AG20443 (cell line): ENCODE data around the gene TBC1D2B.
"Not testable (repeated sequence)": the region's sequence is repeated elsewhere in the genome, so short reads cannot be mapped to it uniquely, and the experiment has no call there.

ENCODE experiments used
- DNase-seq: peaks from one replicate; pipeline ENCODE4 v3.0.0; 2012; ENCODE audit warnings: low spot score, mixed read lengths

Gene TBC1D2B

DNA sequence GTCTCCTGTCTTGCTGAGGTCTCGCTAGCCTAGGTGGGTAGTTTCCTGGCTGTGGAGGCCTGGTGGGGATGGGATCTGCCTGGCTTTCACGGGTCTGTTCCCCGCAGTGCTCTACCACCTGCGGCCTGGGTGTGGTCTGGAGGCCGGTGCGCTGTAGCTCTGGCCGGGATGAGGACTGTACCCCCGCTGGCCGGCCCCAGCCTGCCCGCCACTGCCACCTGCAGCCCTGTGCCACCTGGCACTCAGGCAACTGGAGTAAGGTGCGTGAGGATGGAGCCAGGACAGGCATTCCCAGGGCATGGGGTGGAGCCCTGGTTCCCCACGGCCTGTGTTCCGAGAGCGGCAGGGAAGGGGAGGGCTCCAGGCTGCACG lies 89.8 kb downstream of the TBC1D2B start:
- DNase-seq = not testable (repeated sequence)

DNA sequence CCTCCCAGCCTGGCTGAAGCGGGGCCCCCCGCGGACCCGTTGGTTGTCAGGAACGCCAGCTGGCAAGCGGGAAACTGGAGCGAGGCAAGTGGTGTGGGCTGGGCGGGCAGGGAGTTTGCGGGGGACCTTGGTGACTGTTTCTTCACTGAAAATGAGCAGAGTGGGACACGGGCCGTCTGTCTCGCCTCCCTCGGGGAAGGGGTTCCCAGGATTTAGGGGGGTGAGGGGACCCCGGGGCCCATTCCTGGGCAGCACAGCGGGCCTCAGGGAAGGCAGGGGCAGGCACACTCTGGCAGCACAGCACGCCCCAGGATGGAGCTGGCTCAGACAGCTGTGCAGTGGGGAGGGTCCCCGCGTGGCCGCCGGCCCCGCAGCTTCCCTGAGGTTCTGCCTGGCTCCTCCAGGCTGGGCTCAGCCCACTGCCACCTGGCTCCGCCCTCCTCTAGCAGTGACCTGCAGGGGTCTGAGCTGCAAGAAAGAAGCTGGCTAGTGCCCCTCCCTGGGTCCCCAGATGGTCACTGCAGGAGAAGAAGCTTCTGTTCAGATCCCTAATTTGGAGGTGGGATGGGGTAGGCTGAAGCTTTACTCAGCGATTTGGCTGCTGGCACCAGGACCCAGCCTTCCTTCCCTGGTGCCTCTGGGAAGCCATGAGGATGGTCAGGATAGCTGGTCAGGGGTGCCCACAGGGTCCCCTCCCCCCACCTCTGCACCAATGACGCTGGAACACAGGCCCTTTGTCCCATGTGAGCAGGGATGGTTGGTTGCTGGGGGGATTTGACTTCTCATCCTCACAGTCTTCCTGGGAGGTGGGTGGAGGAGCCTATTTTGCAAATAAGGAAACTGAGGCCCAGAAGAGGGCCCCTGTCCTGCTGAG lies 90.4 kb downstream of the TBC1D2B start:
- no peak for DNase-seq

DNA sequence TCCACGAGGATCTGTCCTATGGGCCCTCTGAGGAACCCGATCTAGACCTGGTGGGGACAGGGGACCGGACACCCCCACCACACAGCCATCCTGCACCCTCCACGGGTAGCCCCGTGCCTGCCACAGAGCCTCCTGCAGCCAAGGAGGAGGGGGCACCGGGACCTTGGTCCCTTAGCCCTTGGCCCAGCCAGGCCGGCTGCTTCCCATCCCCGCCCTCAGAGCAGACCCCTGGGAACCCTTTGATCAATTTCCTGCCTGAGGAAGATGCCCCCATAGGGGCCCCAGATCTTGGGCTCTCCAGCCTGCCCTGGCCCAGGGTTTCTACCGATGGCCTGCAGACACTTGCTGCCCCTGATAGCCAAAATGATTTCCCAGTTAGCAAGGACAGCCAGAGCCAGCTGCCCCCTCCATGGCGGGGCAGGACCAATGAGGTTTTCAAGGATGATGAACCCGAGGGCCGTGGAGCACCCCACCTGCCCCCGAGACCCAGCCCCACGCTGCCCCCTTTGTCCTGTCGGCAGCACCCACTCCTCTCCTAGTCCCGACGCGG lies 91.5 kb downstream of the TBC1D2B start:
- DNase-seq = no peak

DNA sequence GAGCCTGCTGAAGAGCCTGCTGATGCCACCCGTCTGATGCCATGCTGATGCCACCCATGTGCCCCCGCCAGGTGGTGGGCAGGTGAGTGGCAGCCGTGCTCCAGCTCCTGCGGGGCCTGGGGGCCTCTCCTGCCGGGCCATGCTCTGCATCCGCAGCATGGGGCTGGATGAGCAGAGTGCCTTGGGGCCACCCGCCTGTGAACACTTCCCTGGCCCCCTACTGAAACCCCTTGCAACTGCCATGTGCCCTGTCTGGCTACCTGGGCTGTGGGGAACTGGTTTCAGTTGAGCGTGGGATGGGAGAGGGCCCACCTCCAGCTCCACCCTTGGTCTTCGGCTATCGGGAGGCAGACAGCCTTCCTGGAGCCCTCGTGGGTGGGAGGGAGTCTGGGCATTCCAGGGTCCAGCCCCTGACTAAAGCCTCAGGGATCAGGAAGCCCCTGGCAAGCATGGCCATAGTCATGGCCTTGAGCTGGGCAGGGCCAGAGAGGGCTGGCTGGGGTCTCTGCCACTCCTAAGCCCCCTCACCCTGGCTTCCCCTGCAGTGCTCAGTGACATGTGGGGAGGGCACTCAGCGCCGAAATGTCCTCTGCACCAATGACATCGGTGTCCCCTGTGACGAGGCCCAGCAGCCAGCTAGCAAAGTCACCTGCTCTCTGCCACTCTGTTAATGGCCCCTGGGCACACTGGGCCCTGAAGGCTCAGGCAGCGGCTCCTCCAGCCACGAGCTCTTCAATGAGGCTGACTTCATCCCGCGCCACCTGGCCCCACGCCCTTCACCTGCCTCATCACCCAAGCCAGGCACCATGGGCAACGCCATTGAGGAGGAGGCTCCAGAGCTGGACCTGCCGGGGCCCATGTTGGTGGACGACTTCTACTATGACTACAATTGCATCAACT lies 92.2 kb downstream of the TBC1D2B start:
- DNase-seq = no peak

DNA sequence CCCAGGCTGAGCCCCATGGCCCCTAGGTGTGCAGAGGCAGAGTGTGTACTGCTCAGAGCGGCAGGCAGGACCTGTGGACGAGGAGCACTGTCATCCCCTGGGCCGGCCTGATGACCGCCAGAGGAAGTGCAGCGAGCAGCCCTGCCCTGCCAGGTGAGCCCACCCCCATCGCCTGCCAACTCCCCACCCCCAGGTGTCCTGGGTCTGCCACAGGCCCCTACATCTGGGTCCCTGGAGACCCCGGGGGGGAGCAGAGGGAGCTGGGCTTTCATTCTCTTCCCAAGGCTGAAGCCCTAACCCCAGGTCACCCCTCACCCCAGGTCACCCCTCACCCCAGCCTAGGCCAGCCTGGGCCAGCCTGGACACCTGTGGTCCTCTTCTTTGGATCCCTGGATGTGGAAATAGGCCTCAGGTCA lies 93.1 kb downstream of the TBC1D2B start:
- DNase-seq = no peak

DNA sequence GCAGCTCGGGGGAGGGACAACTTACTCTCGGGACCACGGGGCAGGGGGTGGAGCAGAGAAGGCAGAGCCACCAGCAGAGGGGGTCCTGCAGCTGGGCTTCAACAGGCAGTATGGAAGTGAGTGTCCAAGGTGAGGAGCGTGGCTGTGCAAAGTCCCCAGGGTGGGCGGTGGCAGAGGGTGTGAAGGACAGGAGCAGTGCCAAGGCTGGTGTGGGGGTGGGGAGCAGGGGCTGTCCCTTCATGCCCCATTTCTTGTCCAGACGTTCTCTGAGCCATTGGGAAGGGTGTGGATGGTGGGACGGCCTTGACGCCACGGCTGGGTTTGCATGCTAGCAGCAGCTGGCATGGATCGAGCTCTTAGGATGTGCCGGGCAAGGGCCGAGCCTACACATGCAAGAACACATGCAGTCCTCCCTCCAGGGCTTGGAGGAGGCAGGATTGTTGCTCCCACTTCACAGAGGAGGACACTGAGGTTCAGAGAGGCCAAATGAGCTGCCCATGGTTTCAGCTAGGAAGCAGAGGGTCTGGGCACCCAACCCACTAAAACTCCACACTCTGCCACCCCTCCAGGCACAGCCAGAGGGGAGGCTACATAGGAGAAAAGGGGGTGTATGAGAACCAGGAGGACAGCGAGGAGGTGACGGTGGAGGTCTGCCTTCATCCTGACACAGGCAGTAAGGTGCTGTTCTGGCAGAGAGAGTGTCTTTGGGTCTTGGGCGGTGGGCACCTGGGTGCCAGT lies 93.6 kb downstream of the TBC1D2B start:
- DNase-seq = no peak

DNA sequence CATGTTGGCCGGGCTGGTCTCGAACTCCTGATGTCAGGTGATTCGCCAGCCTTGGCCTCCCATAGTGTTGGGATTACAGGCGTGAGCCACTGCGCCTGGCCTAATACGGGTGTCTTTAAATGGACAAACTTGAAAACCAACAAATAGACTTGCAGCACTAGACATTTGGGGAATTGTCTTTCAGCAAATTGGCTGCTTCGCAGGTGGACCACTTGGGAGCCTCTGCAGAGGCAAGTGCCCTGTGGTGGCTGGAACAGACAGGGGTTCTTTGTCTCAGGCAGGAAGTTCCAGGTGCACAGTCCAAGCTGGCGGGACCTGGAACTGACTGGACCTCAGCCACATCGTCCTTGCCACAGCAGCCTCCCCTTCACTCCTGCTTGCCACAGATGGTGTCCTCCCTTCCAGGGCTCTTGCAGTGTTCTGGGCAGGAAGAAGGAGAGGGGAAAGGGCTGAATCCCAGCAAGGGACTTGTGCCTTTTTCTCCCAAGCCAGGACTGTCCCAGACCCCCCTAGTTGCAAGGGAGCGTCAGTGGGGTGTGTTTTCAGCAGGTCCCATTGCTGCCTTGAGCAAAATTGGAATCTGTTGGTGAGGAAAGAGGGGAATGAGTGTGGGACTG lies 94.3 kb downstream of the TBC1D2B start:
- no peak for DNase-seq

DNA sequence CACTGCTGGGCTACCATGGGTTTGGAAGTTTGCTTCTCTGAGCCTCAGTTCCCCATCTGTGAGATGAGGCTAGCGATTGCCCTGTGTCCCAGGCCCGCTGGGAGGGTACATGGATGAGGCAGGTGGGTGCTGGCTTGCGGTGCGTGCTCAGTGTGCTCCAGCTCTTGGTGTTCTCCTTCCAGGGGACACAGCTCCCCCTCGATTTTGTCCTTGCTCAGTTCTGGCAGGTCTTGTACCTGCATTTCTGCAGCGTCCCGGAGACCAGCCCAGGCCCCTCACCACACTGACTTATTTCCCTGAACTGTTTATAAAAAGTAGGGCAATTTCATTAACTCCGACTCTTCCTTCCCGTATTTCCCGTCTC lies 95.4 kb downstream of the TBC1D2B start:
- DNase-seq = no peak

DNA sequence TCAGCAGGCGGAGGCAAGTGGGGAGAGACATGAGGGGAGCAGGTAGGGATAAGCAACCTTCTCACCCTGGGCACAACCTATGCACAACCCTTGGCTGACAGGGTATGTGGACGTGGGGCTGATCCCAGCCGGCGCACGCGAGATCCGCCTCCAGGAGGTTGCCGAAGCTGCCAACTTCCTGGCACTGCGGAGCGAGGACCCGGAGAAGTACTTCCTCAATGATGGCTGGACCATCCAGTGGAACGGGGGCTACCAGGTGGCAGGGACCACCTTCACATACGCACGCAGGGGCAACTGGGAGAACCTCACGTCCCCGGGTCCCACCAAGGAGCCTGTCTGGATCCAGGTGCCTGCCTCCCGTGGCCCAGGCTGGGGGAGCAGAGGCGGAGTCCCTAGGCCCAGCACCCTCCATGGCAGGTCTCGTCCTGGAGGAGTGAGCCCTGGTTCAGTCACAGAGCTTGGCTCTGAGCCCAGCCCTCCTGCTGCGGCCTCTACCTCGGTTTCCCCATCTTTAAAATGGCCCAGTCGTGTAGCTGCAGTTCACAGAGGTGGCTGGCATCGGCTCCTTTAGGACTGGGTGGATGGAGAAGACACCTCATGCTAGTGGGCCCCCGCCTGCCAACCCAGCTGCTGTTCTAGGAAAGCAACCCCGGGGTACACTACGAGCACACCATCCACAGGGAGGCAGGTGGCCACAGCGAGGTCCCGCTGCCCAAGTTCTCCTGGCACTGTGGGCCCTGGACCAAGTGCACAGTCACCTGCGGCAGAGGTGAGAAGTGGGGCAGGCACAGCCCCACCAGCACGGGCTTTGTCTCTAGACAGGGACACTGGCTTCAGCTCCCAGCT lies 96.0 kb downstream of the TBC1D2B start:
- DNase-seq = no peak

DNA sequence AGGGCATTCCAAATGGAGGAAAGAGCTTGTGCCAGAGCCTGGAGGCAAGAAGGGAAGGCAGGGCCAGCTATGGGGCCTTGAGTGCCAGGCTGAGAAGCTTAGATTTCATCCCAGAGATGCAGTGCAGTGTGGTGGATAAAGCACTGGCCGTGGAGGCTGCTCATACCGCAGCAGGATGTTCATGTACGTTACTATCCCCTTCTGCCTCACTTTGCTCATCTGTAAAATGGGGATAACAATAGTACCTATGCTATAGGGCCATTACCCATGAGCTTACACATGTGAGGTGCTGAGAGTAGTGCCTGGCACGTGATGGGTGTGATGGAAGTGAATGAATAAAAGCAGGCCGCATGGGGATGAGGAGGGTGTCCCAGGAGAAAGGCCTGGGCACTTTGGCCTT lies 96.8 kb downstream of the TBC1D2B start:
- not testable (repeated sequence) for DNase-seq

DNA sequence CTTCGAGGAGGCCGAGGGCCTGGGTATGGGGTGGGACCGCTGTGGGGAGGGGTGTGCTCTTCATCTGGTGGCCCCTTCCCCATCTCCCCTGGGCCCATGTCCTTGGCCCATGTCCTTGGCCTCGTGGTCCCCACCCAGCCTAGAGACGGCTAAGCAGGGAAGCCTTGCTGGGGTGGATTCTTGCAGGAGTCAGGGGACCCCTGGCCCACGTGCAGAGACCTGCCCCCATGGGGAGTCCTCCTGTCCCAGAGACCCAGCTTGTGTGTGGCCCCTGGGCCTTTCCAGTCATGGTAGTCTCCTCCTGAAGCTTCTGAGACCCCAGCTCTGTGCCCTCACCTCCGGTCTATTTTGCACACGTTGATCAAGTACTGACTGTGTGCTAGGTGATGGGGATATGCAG lies 97.4 kb downstream of the TBC1D2B start:
- no peak for DNase-seq

DNA sequence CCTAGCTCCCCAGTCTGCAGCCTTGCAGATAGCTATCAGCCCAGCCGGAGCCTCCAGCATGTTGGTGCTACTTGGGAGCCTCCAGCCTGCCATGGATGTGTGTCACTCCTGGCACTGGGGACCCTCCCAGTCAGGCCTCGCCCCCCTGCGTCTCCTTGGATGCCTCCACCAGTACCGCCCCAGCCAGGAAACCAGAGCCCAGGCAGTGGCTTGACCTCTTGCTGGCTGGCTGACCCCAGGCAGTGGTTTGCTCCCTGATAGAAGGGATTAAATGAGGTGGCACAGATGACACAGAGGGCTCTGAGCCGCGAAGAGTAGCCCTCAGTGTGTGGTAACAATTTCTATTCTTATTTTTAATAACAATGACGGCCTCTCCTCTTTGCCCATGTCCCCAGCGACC lies 98.4 kb downstream of the TBC1D2B start:
- not testable (repeated sequence) for DNase-seq

DNA sequence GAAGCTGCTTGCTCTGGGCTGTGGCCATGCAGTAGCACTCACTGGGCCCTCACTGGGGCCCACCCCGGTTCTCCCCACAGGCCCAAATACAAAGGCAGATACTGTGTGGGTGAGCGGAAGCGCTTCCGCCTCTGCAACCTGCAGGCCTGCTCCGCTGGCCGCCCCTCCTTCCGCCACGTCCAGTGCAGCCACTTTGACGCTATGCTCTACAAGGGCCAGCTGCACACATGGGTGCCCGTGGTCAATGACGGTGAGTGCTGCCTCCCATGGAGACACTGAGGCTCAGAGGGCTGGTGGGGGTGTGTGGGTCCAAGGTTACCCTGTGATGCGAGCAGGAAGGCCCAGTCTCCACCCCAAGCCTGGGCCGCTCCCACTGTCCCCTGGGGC lies 98.8 kb downstream of the TBC1D2B start:
- not testable (repeated sequence) for DNase-seq

DNA sequence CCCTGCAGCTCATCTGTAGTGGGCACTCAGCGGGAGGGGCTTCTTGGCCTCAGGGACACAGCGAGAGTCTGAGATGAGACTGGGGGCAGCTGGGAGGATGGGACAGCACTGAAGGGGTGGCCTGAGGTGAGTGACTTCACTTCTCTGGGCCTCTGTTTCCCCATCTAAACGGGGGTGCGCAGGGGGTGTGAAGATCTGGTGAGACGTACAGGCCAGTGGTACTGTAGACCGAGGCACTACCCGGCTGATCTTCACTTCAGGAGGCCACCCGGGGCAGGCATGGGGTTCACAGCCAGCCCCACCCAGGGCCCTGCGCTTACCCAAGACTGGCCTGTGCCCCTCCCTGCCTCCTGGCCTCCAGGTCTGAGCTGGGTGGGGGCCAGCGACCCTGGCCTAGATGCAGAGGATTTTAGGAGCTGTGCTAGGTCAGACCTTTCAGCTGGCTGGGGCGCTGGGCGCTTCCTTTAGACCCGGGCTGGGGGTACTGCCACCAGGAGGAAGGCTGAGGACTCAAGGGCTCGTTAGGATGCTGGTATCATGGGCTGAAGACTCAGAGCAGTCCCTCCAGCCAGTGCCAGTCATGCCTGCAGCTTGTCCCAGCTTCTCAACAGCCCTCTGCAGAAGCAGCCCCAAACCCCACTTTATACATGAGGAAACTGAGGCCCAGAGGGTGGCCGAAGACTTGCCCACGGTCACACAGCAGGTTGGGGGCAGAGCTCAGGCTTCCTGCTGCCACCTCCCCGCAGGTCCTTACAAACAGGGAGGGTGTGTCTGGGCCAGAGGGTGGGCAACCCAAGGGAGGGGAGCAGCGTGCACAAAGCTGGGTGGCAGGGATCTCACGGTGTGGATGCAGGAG lies 99.4 kb downstream of the TBC1D2B start:
- DNase-seq = not testable (repeated sequence)

DNA sequence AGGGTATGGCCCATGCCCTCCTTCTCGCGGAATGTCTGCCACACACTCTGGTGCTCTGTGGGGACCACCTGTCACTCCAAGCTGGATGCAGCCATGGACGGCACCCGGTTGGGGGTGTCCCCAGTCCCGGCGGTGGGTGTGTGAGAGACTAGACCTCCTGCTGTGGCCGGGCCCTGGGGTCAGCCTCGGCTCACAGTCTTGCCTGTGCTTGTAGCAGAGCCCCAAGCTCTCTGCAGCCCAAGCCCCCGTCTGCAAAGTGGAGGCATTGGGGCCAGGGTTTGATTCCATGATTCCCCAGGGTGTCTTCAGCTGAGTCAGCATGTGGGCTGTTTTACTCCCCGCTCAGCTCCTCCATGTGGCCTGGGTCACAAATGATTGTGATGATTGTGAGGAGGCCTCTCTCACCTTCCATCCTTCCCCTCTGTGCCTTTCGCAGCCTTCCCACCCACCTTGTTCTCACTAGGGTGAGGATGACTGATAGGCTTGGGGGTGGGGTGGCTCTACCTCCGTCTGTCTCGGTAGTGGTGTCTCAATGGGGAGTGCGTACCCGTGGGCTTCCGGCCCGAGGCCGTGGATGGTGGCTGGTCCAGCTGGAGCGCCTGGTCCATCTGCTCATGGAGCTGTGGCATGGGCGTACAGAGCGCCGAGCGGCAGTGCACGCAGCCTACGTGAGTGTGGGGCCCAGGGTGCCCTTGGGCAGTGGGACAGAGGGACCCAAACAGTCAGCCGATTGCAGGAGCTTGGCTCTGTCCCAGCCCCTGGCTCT lies 100.6 kb downstream of the TBC1D2B start:
- DNase-seq = not testable (repeated sequence)

DNA sequence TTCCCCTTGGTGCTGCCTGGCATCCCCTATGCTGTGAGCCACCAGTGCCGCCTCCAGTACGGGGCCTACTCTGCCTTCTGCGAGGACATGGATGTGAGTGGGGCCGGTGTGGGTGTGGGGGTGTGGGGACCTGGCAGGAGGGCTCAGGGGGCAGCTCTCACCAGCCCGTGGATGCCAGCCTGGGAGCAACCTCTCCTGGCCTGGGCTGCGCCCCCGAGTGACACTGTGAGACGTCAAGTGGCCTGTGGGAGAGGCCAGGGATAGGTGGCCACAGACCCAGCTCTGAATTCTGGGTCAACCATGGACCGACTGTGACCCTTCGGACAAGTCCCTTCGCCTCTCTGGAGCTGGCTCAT lies 101.4 kb downstream of the TBC1D2B start:
- not testable (repeated sequence) for DNase-seq

DNA sequence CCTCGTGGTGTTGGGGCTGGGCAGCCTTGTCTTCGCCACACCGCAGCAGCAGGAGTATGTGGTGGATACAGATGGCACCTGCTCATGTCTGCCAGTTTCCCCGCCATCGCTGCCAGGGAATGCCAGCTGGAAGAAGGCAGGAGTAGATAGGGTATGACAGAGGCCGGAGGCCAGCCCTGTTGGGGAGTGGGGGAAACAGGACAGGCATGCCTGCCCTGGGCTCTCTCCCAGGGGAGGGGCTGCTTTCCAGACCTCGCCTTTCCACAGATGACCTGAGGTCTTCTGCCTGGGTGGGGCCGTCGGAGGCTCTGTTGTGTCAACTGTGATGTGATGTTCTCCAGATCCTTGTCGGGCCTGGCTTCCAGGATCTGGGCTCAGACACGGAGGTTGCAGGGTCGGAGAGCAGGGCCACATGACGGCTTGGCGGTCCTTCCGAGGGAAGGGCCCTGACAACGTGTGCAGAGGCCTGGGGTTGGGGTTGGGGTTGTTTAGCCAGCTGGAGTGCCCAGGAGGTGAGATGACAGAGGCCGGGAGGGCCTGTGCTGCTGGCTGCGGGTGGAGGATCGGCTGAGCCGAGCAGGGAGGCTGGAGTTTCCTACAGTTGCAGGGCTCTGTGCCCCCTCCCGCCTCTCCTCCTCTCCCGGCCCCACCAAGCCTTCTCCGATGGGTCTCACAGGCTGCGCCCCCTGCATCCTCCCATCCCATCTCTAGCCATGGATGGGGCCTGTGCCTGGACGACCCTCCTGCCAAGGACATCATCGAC lies 102.0 kb downstream of the TBC1D2B start:
- DNase-seq = no peak
